LHCN-M2 (cell line): Measurements from ENCODE around the gene ACTR3. TPM values are rescaled to one million over a fixed set of nuclear protein-coding genes. Genes with fewer than 3 reads are reported as not detected.
"Not testable (repeated sequence)": the region's sequence is repeated elsewhere in the genome, so short reads cannot be mapped to it uniquely, and the experiment has no call there.

Experiments
- DNase-seq: peaks from one replicate; pipeline ENCODE4 v3.0.0-alpha.2; 2012; ENCODE audit warnings: low read depth
- total RNA-seq: library from RNA; depleted of rRNA; stranded (reverse); fragments of >200 nt; gene quantifications from 2 replicates; pipeline ENCODE4 v1.2.3, GENCODE V29; 2014

ACTR3 gene
- total RNA-seq, 1 experiment from 2014 or later: 331 TPM

GRCh38 chr2:113905886-113906285 lies 16.0 kb downstream of the ACTR3 start:
- no peak for DNase-seq

GRCh38 chr2:113906647-113907046 lies 16.8 kb downstream of the ACTR3 start:
- no peak for DNase-seq

- no peak for DNase-seq
Measured at GRCh38 chr2:113907297-113907696, 17.4 kb downstream of the ACTR3 start.

GRCh38 chr2:113910110-113910717 lies 20.3 kb downstream of the ACTR3 start:
- no peak for DNase-seq

- peak; percentile 59 for DNase-seq
Measured at GRCh38 chr2:113910967-113911678, 21.2 kb downstream of the ACTR3 start.

GRCh38 chr2:113915082-113915819 lies 25.4 kb downstream of the ACTR3 start:
- DNase-seq: no peak

GRCh38 chr2:113918229-113918628 lies 28.3 kb downstream of the ACTR3 start:
- no peak for DNase-seq

- no peak for DNase-seq
Measured at GRCh38 chr2:113920996-113921395, 31.1 kb downstream of the ACTR3 start.

GRCh38 chr2:113922335-113922734 lies 32.4 kb downstream of the ACTR3 start:
- DNase-seq: no peak

- no peak for DNase-seq
Measured at GRCh38 chr2:113922784-113923183, 32.9 kb downstream of the ACTR3 start.

GRCh38 chr2:113925884-113926283 lies 36.0 kb downstream of the ACTR3 start:
- DNase-seq: no peak

- no peak for DNase-seq
Measured at GRCh38 chr2:113926314-113926713, 36.4 kb downstream of the ACTR3 start.

- no peak for DNase-seq
Measured at GRCh38 chr2:113930448-113930847, 40.6 kb downstream of the ACTR3 start.

GRCh38 chr2:113937501-113937900 lies 47.6 kb downstream of the ACTR3 start:
- DNase-seq: no peak

GRCh38 chr2:113940891-113941290 lies 51.0 kb downstream of the ACTR3 start:
- DNase-seq: no peak

- DNase-seq: not testable (repeated sequence)
Measured at GRCh38 chr2:113945784-113946183, 55.9 kb downstream of the ACTR3 start.

GRCh38 chr2:113950906-113951305 lies 61.0 kb downstream of the ACTR3 start:
- DNase-seq: not testable (repeated sequence)

- DNase-seq: no peak
Measured at GRCh38 chr2:113961000-113961399, 71.1 kb downstream of the ACTR3 start.

- peak; percentile 75 for DNase-seq
Measured at GRCh38 chr2:113962692-113963480, 73.0 kb downstream of the ACTR3 start.

GRCh38 chr2:113963965-113964364 lies 74.1 kb downstream of the ACTR3 start:
- DNase-seq: no peak

GRCh38 chr2:113964436-113964835 lies 74.5 kb downstream of the ACTR3 start:
- DNase-seq: no peak

- DNase-seq: no peak
Measured at GRCh38 chr2:113965228-113965627, 75.3 kb downstream of the ACTR3 start.
